GM12891 (cell line): Measurements from ENCODE around the gene SNX22.

Experiments used
- POLR2A ChIP-seq: IDR thresholded peaks from 2 replicates; pipeline ENCODE4 v1.6.1; 2011; ENCODE audit warnings: low read depth, low read length, control low read depth
- POLR2AphosphoS5 ChIP-seq: IDR thresholded peaks from 2 replicates; pipeline ENCODE4 v1.6.1; 2011; ENCODE audit warnings: low read depth, low read length, control low read depth
- POU2F2 ChIP-seq: IDR thresholded peaks from 2 replicates; pipeline ENCODE4 v1.6.1; 2011; ENCODE audit warnings: low read depth, mild to moderate bottlenecking, control low read depth, low read length, moderate library complexity
- SPI1 ChIP-seq: IDR thresholded peaks from 2 replicates; pipeline ENCODE4 v1.6.1; 2011; ENCODE audit warnings: low read depth, low read length, control low read depth
- TAF1 ChIP-seq: IDR thresholded peaks from 2 replicates; pipeline ENCODE4 v1.6.1; 2011; ENCODE audit warnings: low read depth, low read length, control low read depth

- TF ChIP-seq POLR2AphosphoS5 (no peak), SPI1 (no peak), POLR2A (no peak), TAF1 (no peak), POU2F2 (no peak)
Measured at GRCh38 chr15:64197425-64197824, 45.9 kb downstream of the SNX22 start.
